ENCODE results near the gene HDAC4. TPM values are rescaled to one million over a fixed set of nuclear protein-coding genes. Genes with fewer than 3 reads are reported as not detected.

The HDAC4 gene
- total and polyA plus RNA-seq, 8 donors = 1.7 to 98.8 (median 24.5) TPM

DNA sequence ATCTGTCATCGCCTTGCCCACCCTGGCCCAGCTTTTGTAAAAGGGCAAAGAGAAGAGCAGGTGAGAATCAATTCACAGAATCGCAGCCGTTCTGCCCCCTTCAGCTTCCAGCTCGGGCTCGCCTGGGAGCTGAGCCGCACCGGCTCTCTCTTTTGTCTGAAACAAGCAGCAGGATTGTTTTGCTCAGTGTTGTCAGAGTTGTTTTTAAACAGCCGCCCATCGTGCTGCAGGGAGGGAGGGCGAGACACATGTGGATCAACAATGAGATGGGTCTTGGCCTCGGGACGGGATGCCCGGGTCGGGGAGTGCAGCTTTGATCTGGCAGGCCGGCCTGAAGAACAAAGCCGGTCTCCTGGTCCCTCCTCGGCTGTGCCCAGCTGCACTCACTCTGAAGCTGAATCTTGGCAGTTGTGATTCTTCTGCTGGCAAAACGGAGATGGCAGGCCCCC, 39.7 kb upstream of the HDAC4 start:
- intact Hi-C loops (cut with DNase I; ENCODE audit: low total_unique reads) = no loop called here
- H3K27me3 ChIP-seq = peaks cover 0 to 51% (median 27%) of the 10 kb centered on the region in 3 donors
- H3K4me1 ChIP-seq = peaks cover 0 to 33% (median 20%) of the 10 kb centered on the region in 4 donors
- H3K36me3 ChIP-seq = no peaks in the 10 kb centered on the region
- 12 to 23% (median 18%) methylated on average over 15 to 18 of the region's 18 CpGs for WGBS, 5 donors
- H3K9me3 ChIP-seq = no peaks in the 10 kb centered on the region
- TF ChIP-seq CTCF (IDR thresholded peaks at IDR 0.05) (no peak), POLR2AphosphoS5 (IDR thresholded peaks at IDR 0.05) (no peak), POLR2A (IDR thresholded peaks at IDR 0.05) (no peak), EP300 (IDR thresholded peaks at IDR 0.05) (no peak)
- H3K27ac ChIP-seq = no peak overlapping the region
- peak in 1 of 2 donors; percentile 62 for DNase-seq
- peak overlapping the region in 2 of 4 donors; percentile 8 to 15 for H3K4me3 ChIP-seq

- H3K4me3 ChIP-seq = no peak overlapping the region
- no peaks in the 10 kb centered on the region for H3K9me3 ChIP-seq
- WGBS, 5 donors = 61 to 87% (median 81%) methylated on average over 10 to 11 of the region's 11 CpGs
- peaks cover 0 to 26% (median 16%) of the 10 kb centered on the region in 4 donors for H3K4me1 ChIP-seq
- H3K27ac ChIP-seq = no peak overlapping the region
- no peak for DNase-seq
- no peak for TF ChIP-seq POLR2A (IDR thresholded peaks at IDR 0.05)
- no peak for TF ChIP-seq EP300 (IDR thresholded peaks at IDR 0.05)
- TF ChIP-seq POLR2AphosphoS5 (IDR thresholded peaks at IDR 0.05) = no peak
- no peak for TF ChIP-seq CTCF (IDR thresholded peaks at IDR 0.05)
- intact Hi-C loops (cut with DNase I; ENCODE audit: low total_unique reads) = no loop called here
- peaks cover 0 to 50% (median 27%) of the 10 kb centered on the region in 3 donors for H3K27me3 ChIP-seq
- H3K36me3 ChIP-seq = no peaks in the 10 kb centered on the region
These were observed 39.0 kb upstream of the HDAC4 start for GRCh38 chr2:239439754-239440315.

GRCh38 chr2:239438995-239439753, 38.4 kb upstream of the HDAC4 start:
- TF ChIP-seq POLR2A (IDR thresholded peaks at IDR 0.05) (no peak), CTCF (IDR thresholded peaks at IDR 0.05) (no peak), EP300 (IDR thresholded peaks at IDR 0.05) (no peak), POLR2AphosphoS5 (IDR thresholded peaks at IDR 0.05) (no peak)
- no peak overlapping the region for H3K4me3 ChIP-seq
- WGBS, 5 donors = 86 to 90% (median 88%) methylated on average over 21 of the region's 21 CpGs
- intact Hi-C loops (cut with DNase I; ENCODE audit: low total_unique reads) = no loop called here
- no peak overlapping the region for H3K27ac ChIP-seq
- peaks cover 0 to 3% (median 1%) of the 10 kb centered on the region in 4 donors for H3K9me3 ChIP-seq
- peaks cover 0 to 19% (median 15%) of the 10 kb centered on the region in 4 donors for H3K4me1 ChIP-seq
- no peaks in the 10 kb centered on the region for H3K36me3 ChIP-seq
- H3K27me3 ChIP-seq = peaks cover 0 to 45% (median 27%) of the 10 kb centered on the region in 3 donors
- no peak for DNase-seq

DNA sequence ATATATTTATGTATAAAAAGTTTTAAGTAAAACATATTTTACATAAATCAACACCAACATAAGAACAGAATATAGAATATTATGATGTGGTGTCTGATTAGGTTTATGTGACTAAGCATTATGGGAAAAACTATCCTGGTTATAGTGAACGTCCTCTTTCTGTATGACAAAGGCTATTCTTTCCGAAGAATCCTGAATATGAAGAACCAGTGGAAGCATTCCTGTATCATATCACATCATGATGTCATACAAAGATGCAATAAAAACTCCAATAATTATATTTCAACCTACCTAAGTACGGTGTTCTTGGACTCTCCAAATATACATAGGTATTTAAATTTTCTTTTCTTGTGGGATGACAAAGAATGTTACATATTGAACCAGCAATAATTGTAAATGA, 37.5 kb upstream of the HDAC4 start:
- Histone ChIP-seq H3K27ac (no peak overlapping the region), H3K4me1 (peaks cover 0 to 19% (median 14%) of the 10 kb centered on the region in 4 donors), H3K27me3 (peaks cover 0 to 39% (median 27%) of the 10 kb centered on the region in 3 donors), H3K4me3 (no peak overlapping the region), H3K9me3 (peaks cover 0 to 9% (median 9%) of the 10 kb centered on the region in 4 donors), H3K36me3 (no peaks in the 10 kb centered on the region)
- 78 to 86% (median 83%) methylated on average over 3 of the region's 3 CpGs for WGBS, 5 donors
- intact Hi-C loops (cut with DNase I; ENCODE audit: low total_unique reads) = no loop called here
- TF ChIP-seq CTCF (IDR thresholded peaks at IDR 0.05) (no peak), POLR2AphosphoS5 (IDR thresholded peaks at IDR 0.05) (no peak), POLR2A (IDR thresholded peaks at IDR 0.05) (no peak), EP300 (IDR thresholded peaks at IDR 0.05) (no peak)
- no peak for DNase-seq

Measured in stomach (tissue), 9 donors.